Subcutaneous abdominal adipose tissue (tissue), 5 donors: ENCODE results near the gene SLIT3.

Experiments
- H3K27ac ChIP-seq: one replicate; pipeline ENCODE4 v1.7.0; 2013; ENCODE audit warnings: low read depth, mild to moderate bottlenecking, inconsistent platforms, low read length, moderate library complexity
- H3K27me3 ChIP-seq, 5 donors: one replicate each; pipeline ENCODE4 v1.7.0; 2013; ENCODE audit warnings: low read length in 5 of 5, inconsistent platforms in 1 of 5; ENCODE audit not compliant: control insufficient read depth in 5 of 5, insufficient read depth in 4 of 5
- H3K36me3 ChIP-seq, 5 donors: one replicate each; pipeline ENCODE4 v1.7.0; 2013; ENCODE audit warnings: low read length in 5 of 5; ENCODE audit not compliant: control insufficient read depth in 5 of 5, insufficient read depth in 5 of 5
- H3K4me1 ChIP-seq, 5 donors: one replicate each; pipeline ENCODE4 v1.7.0; 2013; ENCODE audit warnings: low read length in 5 of 5, mild to moderate bottlenecking in 3 of 5, moderate library complexity in 1 of 5; ENCODE audit not compliant: control insufficient read depth in 5 of 5, insufficient read depth in 5 of 5
- H3K4me3 ChIP-seq, 5 donors: one replicate each; pipeline ENCODE4 v1.7.0; 2013; ENCODE audit warnings: low read length in 5 of 5, low read depth in 1 of 5
- H3K9ac ChIP-seq, 5 donors: one replicate each; pipeline ENCODE4 v1.7.0; 2013; ENCODE audit warnings: low read length in 5 of 5, mild to moderate bottlenecking in 4 of 5, moderate library complexity in 3 of 5
- H3K9me3 ChIP-seq, 5 donors: one replicate each; pipeline ENCODE4 v1.7.0; 2013; ENCODE audit warnings: low read length in 5 of 5; ENCODE audit not compliant: control insufficient read depth in 5 of 5
- donor health status: healthy.
- donor health status: healthy.
- donor health status: healthy.
- donor health status: healthy.
- donor health status: healthy.

The SLIT3 gene

GRCh38 chr5:168964182-168964581 lies 336.8 kb downstream of the SLIT3 start:
- Histone ChIP-seq H3K9ac (no peak overlapping the region), H3K27ac (no peak overlapping the region), H3K9me3 (no peaks in the 10 kb centered on the region), H3K36me3 (no peaks in the 10 kb centered on the region), H3K27me3 (no peaks in the 10 kb centered on the region), H3K4me3 (no peak overlapping the region), H3K4me1 (peaks cover 0 to 2% (median 0%) of the 10 kb centered on the region in 5 donors)

- no peaks in the 10 kb centered on the region for H3K27me3 ChIP-seq
- H3K4me1 ChIP-seq: peaks cover 0 to 2% (median 0%) of the 10 kb centered on the region in 5 donors
- H3K27ac ChIP-seq: no peak overlapping the region
- no peak overlapping the region for H3K4me3 ChIP-seq
- H3K36me3 ChIP-seq: no peaks in the 10 kb centered on the region
- no peak overlapping the region for H3K9ac ChIP-seq
- H3K9me3 ChIP-seq: no peaks in the 10 kb centered on the region
These were observed 338.6 kb downstream of the SLIT3 start for GRCh38 chr5:168962306-168962705.

GRCh38 chr5:168961681-168962080 lies 339.3 kb downstream of the SLIT3 start:
- H3K27ac ChIP-seq: no peak overlapping the region
- H3K4me1 ChIP-seq: peaks cover 0 to 2% (median 0%) of the 10 kb centered on the region in 5 donors
- H3K36me3 ChIP-seq: no peaks in the 10 kb centered on the region
- no peak overlapping the region for H3K9ac ChIP-seq
- H3K4me3 ChIP-seq: no peak overlapping the region
- H3K27me3 ChIP-seq: no peaks in the 10 kb centered on the region
- no peaks in the 10 kb centered on the region for H3K9me3 ChIP-seq

GRCh38 chr5:168960497-168960896 lies 340.4 kb downstream of the SLIT3 start:
- Histone ChIP-seq H3K36me3 (no peaks in the 10 kb centered on the region), H3K4me1 (peaks cover 0 to 2% (median 0%) of the 10 kb centered on the region in 5 donors), H3K27ac (no peak overlapping the region), H3K9me3 (no peaks in the 10 kb centered on the region), H3K4me3 (no peak overlapping the region), H3K9ac (no peak overlapping the region), H3K27me3 (no peaks in the 10 kb centered on the region)

GRCh38 chr5:168953351-168953750 lies 347.6 kb downstream of the SLIT3 start:
- Histone ChIP-seq H3K4me3 (no peak overlapping the region), H3K27ac (no peak overlapping the region), H3K9me3 (no peaks in the 10 kb centered on the region), H3K9ac (no peak overlapping the region), H3K27me3 (no peaks in the 10 kb centered on the region), H3K4me1 (peaks cover 0 to 17% (median 9%) of the 10 kb centered on the region in 5 donors), H3K36me3 (no peaks in the 10 kb centered on the region)

- H3K36me3 ChIP-seq: no peaks in the 10 kb centered on the region
- no peak overlapping the region for H3K27ac ChIP-seq
- no peak overlapping the region for H3K4me3 ChIP-seq
- no peaks in the 10 kb centered on the region for H3K9me3 ChIP-seq
- H3K27me3 ChIP-seq: no peaks in the 10 kb centered on the region
- peaks cover 0 to 17% (median 9%) of the 10 kb centered on the region in 5 donors for H3K4me1 ChIP-seq
- no peak overlapping the region for H3K9ac ChIP-seq
These were observed 348.7 kb downstream of the SLIT3 start for GRCh38 chr5:168952196-168952595.

GRCh38 chr5:168951769-168952168 lies 349.2 kb downstream of the SLIT3 start:
- Histone ChIP-seq H3K9ac (no peak overlapping the region), H3K4me1 (peaks cover 0 to 17% (median 9%) of the 10 kb centered on the region in 5 donors), H3K36me3 (no peaks in the 10 kb centered on the region), H3K27ac (no peak overlapping the region), H3K27me3 (no peaks in the 10 kb centered on the region), H3K9me3 (no peaks in the 10 kb centered on the region), H3K4me3 (no peak overlapping the region)

GRCh38 chr5:168951356-168951755 lies 349.6 kb downstream of the SLIT3 start:
- Histone ChIP-seq H3K27ac (no peak overlapping the region), H3K9me3 (no peaks in the 10 kb centered on the region), H3K4me3 (no peak overlapping the region), H3K36me3 (no peaks in the 10 kb centered on the region), H3K4me1 (peaks cover 0 to 17% (median 9%) of the 10 kb centered on the region in 5 donors), H3K27me3 (no peaks in the 10 kb centered on the region), H3K9ac (no peak overlapping the region)

GRCh38 chr5:168950241-168950951 lies 350.5 kb downstream of the SLIT3 start:
- no peaks in the 10 kb centered on the region for H3K27me3 ChIP-seq
- no peaks in the 10 kb centered on the region for H3K9me3 ChIP-seq

GRCh38 chr5:168948746-168949145 lies 352.2 kb downstream of the SLIT3 start:
- Histone ChIP-seq H3K4me3 (no peak overlapping the region), H3K4me1 (peaks cover 0 to 25% (median 9%) of the 10 kb centered on the region in 5 donors), H3K9me3 (no peaks in the 10 kb centered on the region), H3K36me3 (no peaks in the 10 kb centered on the region), H3K27me3 (no peaks in the 10 kb centered on the region), H3K9ac (no peak overlapping the region), H3K27ac (no peak overlapping the region)

More at GRCh38 chr5:168950241-168950951, 350.5 kb downstream of the SLIT3 start:
- Histone ChIP-seq H3K4me3 (no peak overlapping the region), H3K9ac (no peak overlapping the region), H3K27ac (no peak overlapping the region), H3K36me3 (no peaks in the 10 kb centered on the region), H3K4me1 (peaks cover 0 to 17% (median 9%) of the 10 kb centered on the region in 5 donors)
